Measurements from ENCODE around the gene CSMD2. TPM values are rescaled to one million over a fixed set of nuclear protein-coding genes. Genes with fewer than 3 reads are reported as not detected.

The CSMD2 gene
- total and polyA plus RNA-seq, 2 experiments from 2014 or later: 5.3 to 16.6 TPM

- Histone ChIP-seq H2AFZ (no peak overlapping the region), H3K4me2 (no peak overlapping the region), H3K4me3 (no peak overlapping the region), H3K27ac (ENCODE audit: low read depth) (no peak overlapping the region), H3K27me3 (ENCODE audit: insufficient read depth) (no peaks in the 10 kb centered on the region), H4K20me1 (replicated peaks; ENCODE audit: insufficient read depth) (no peaks in the 10 kb centered on the region), H3K4me1 (ENCODE audit: insufficient read depth) (no peaks in the 10 kb centered on the region), H3K9me2 (ENCODE audit: insufficient read depth) (no peaks in the 10 kb centered on the region), H3K79me2 (replicated peaks; ENCODE audit: insufficient read depth) (no peaks in the 10 kb centered on the region), H3F3A (replicated peaks; ENCODE audit: low read depth) (no peaks in the 10 kb centered on the region), H3K36me3 (ENCODE audit: insufficient read depth) (peaks cover 3% of the 10 kb centered on the region; the same call in 1 of the 2 replicates)
- Mint-ChIP-seq H3K27ac (no peak overlapping the region), H3K4me3 (no peak overlapping the region), H3K36me3 (ENCODE audit: low read depth) (peaks cover 26% of the 10 kb centered on the region), H3K9me3 (peaks cover 31% of the 10 kb centered on the region), H3K4me1 (peaks cover 7% of the 10 kb centered on the region), H3K27me3 (ENCODE audit: insufficient read depth, low read depth, poor library complexity) (peaks cover 3% of the 10 kb centered on the region)
- ATAC-seq (peak; percentile 63), DNase-seq (ENCODE audit: low spot score) (peak; percentile 51)
- TF ChIP-seq CTCF (conservative IDR thresholded peaks at IDR 0.05; ENCODE audit: low read depth in 2 of 2): peak; percentile 52 to 68
- TF ChIP-seq, protein P1, sequence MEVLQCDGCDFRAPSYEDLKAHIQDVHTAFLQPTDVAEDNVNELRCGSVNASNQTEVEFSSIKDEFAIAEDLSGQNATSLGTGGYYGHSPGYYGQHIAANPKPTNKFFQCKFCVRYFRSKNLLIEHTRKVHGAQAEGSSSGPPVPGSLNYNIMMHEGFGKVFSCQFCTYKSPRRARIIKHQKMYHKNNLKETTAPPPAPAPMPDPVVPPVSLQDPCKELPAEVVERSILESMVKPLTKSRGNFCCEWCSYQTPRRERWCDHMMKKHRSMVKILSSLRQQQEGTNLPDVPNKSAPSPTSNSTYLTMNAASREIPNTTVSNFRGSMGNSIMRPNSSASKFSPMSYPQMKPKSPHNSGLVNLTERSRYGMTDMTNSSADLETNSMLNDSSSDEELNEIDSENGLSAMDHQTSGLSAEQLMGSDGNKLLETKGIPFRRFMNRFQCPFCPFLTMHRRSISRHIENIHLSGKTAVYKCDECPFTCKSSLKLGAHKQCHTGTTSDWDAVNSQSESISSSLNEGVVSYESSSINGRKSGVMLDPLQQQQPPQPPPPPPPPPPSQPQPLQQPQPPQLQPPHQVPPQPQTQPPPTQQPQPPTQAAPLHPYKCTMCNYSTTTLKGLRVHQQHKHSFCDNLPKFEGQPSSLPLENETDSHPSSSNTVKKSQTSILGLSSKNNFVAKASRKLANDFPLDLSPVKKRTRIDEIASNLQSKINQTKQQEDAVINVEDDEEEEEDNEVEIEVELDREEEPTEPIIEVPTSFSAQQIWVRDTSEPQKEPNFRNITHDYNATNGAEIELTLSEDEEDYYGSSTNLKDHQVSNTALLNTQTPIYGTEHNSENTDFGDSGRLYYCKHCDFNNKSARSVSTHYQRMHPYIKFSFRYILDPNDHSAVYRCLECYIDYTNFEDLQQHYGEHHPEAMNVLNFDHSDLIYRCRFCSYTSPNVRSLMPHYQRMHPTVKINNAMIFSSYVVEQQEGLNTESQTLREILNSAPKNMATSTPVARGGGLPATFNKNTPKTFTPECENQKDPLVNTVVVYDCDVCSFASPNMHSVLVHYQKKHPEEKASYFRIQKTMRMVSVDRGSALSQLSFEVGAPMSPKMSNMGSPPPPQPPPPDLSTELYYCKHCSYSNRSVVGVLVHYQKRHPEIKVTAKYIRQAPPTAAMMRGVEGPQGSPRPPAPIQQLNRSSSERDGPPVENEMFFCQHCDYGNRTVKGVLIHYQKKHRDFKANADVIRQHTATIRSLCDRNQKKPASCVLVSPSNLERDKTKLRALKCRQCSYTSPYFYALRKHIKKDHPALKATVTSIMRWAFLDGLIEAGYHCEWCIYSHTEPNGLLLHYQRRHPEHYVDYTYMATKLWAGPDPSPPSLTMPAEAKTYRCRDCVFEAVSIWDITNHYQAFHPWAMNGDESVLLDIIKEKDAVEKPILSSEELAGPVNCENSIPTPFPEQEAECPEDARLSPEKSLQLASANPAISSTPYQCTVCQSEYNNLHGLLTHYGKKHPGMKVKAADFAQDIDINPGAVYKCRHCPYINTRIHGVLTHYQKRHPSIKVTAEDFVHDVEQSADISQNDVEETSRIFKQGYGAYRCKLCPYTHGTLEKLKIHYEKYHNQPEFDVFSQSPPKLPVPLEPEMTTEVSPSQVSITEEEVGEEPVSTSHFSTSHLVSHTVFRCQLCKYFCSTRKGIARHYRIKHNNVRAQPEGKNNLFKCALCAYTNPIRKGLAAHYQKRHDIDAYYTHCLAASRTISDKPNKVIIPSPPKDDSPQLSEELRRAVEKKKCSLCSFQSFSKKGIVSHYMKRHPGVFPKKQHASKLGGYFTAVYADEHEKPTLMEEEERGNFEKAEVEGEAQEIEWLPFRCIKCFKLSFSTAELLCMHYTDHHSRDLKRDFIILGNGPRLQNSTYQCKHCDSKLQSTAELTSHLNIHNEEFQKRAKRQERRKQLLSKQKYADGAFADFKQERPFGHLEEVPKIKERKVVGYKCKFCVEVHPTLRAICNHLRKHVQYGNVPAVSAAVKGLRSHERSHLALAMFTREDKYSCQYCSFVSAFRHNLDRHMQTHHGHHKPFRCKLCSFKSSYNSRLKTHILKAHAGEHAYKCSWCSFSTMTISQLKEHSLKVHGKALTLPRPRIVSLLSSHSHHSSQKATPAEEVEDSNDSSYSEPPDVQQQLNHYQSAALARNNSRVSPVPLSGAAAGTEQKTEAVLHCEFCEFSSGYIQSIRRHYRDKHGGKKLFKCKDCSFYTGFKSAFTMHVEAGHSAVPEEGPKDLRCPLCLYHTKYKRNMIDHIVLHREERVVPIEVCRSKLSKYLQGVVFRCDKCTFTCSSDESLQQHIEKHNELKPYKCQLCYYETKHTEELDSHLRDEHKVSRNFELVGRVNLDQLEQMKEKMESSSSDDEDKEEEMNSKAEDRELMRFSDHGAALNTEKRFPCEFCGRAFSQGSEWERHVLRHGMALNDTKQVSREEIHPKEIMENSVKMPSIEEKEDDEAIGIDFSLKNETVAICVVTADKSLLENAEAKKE (CRISPR knock-in tag; IDR thresholded peaks at IDR 0.05): no peak
- no peak for TF ChIP-seq ZNF114 (CRISPR knock-in tag; IDR thresholded peaks at IDR 0.05)
- no peak for TF ChIP-seq ZNF331 (CRISPR knock-in tag; IDR thresholded peaks at IDR 0.05; ENCODE audit: low read depth)
- TF ChIP-seq NANOG (IDR thresholded peaks at IDR 0.05; ENCODE audit: borderline replicate concordance): no peak
Measured at GRCh38 chr1:33500547-33500946, 664.5 kb downstream of the CSMD2 start.
